WTC11 (cell line): Measurements from ENCODE around the gene GPRC5A.

Experiments
- ESRRA ChIP-seq: sonication (generic); formaldehyde crosslinking; IDR thresholded peaks from 2 replicates; pipeline ENCODE4 v1.8.1; 2022; ENCODE audit warnings: mild to moderate bottlenecking, missing genetic modification reagents, borderline replicate concordance
- TP53 ChIP-seq: sonication (generic); formaldehyde crosslinking; IDR thresholded peaks from 2 replicates; pipeline ENCODE4 v1.8.1; 2023; ENCODE audit warnings: mild to moderate bottlenecking, missing genetic modification reagents
- USF1 ChIP-seq: sonication (generic); formaldehyde crosslinking; IDR thresholded peaks from 2 replicates; pipeline ENCODE4 v1.8.0; 2022; ENCODE audit warnings: mild to moderate bottlenecking, missing genetic modification reagents
- TF ChIP-seq, protein P1 (sequence below): sonication (generic); formaldehyde crosslinking; IDR thresholded peaks from 2 replicates; pipeline ENCODE4 v1.8.0; 2023; ENCODE audit warnings: mild to moderate bottlenecking, missing genetic modification reagents

GRCh38 chr12:12889701-12890100 is 1.7 kb upstream of the GPRC5A start:
- no peak for TF ChIP-seq ESRRA (CRISPR knock-in tag)
- TF ChIP-seq TP53 (CRISPR knock-in tag) = no peak
- TF ChIP-seq, protein P1, sequence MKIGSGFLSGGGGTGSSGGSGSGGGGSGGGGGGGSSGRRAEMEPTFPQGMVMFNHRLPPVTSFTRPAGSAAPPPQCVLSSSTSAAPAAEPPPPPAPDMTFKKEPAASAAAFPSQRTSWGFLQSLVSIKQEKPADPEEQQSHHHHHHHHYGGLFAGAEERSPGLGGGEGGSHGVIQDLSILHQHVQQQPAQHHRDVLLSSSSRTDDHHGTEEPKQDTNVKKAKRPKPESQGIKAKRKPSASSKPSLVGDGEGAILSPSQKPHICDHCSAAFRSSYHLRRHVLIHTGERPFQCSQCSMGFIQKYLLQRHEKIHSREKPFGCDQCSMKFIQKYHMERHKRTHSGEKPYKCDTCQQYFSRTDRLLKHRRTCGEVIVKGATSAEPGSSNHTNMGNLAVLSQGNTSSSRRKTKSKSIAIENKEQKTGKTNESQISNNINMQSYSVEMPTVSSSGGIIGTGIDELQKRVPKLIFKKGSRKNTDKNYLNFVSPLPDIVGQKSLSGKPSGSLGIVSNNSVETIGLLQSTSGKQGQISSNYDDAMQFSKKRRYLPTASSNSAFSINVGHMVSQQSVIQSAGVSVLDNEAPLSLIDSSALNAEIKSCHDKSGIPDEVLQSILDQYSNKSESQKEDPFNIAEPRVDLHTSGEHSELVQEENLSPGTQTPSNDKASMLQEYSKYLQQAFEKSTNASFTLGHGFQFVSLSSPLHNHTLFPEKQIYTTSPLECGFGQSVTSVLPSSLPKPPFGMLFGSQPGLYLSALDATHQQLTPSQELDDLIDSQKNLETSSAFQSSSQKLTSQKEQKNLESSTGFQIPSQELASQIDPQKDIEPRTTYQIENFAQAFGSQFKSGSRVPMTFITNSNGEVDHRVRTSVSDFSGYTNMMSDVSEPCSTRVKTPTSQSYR (CRISPR knock-in tag) = no peak
- no peak for TF ChIP-seq USF1
